Vagina (tissue), 2 donors: Measurements from ENCODE around the gene GJE1.
"Not testable (repeated sequence)": the region's sequence is repeated elsewhere in the genome, so short reads cannot be mapped to it uniquely, and the experiment has no call there.

ENCODE experiments used
- CTCF ChIP-seq, 3 experiments: fragments of 450-650 bp in 2 of 3; fragments of 200-600 bp in 1 of 3; sonication (generic) in 1 of 3; IDR thresholded peaks; one replicate each; pipeline ENCODE4 v1.5.1; 2017 to 2019; ENCODE audit warnings: antibody characterized with exemption in 3 of 3, mild to moderate bottlenecking in 2 of 3, moderate library complexity in 2 of 3
- POLR2A ChIP-seq, 2 donors: fragments of 450-650 bp; IDR thresholded peaks; one replicate each; pipeline ENCODE4 v1.6.1; 2017; ENCODE audit warnings: antibody characterized with exemption in 2 of 2, mild to moderate bottlenecking in 2 of 2, moderate library complexity in 2 of 2
- POLR2AphosphoS5 ChIP-seq, 2 donors: sonication (generic); formaldehyde crosslinking; IDR thresholded peaks; one replicate each; pipeline ENCODE4 v1.9.0; 2017; ENCODE audit warnings: antibody characterized with exemption in 2 of 2, mild to moderate bottlenecking in 2 of 2, low read depth in 1 of 2; ENCODE audit not compliant: insufficient read depth in 1 of 2

DNA sequence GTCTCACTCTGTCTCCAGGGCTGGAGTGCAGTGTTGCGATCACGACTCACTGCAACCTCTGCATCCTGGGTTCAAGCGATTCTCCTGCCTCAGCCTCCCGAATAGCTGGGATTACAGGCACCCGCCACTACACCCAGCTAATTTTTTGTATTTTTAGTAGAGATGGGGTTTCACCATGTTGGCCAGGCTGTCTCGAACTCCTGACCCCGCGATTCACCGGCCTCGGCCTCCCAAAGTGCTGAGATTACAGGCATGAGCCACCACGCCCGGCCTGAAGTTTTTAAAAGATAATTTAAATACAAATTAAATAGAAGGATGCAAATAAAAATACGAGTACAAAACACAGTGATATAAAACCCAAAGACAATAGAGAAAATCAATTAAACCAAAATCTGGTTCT is 8.8 kb downstream of the GJE1 start:
- TF ChIP-seq CTCF (IDR thresholded peaks at IDR 0.05); POLR2A (IDR thresholded peaks at IDR 0.05); POLR2AphosphoS5 (IDR thresholded peaks at IDR 0.05; ENCODE audit: insufficient read depth in 1 of 2, low read depth in 1 of 2): not testable (repeated sequence)
